OCI-LY7 (cell line): ENCODE data around the gene MPPED2. TPM values are rescaled to one million over a fixed set of nuclear protein-coding genes. Genes with fewer than 3 reads are reported as not detected.

ENCODE experiments used
- BruUV-seq: library from RNA; stranded (reverse); fragments of 400-500 nt; replicated peaks from 2 replicates; lab custom pipeline; 2021; lab: Mats Ljungman, UMichigan
- CTCF ChIA-PET: fragments of 300-600 bp; sonication (Branson Sonifier 250); formaldehyde crosslinking; loops from one replicate; lab custom pipeline; 2022; ENCODE audit warnings: antibody characterized with exemption; ENCODE audit not compliant: unreplicated experiment; lab: Charles Lee
- POLR2A ChIA-PET: fragments of 300-600 bp; sonication (Branson Sonifier 250); formaldehyde crosslinking; loops from one replicate; lab custom pipeline; 2022; ENCODE audit warnings: antibody characterized with exemption; lab: Charles Lee
- DNase-seq: peaks from one replicate; pipeline ENCODE4 v3.0.0-alpha.2; 2015; ENCODE audit warnings: low spot score
- H2AFZ ChIP-seq: fragments of 200-600 bp; sonication (generic), shearing (Covaris generic); 2 replicates; pipeline ENCODE4 v1.6.1; 2014; ENCODE audit warnings: mild to moderate bottlenecking, antibody characterized with exemption, low read length, moderate library complexity
- H3K27ac ChIP-seq: fragments of 200-600 bp; sonication (generic); 2 replicates; pipeline ENCODE4 v1.5.1; 2014; ENCODE audit warnings: mixed run types, low read depth, mild to moderate bottlenecking, moderate library complexity, low read length, inconsistent platforms; ENCODE audit not compliant: poor library complexity, severe bottlenecking
- H3K36me3 ChIP-seq: fragments of 200-600 bp; sonication (generic); 2 replicates; pipeline ENCODE4 v1.6.1; 2014; ENCODE audit warnings: mild to moderate bottlenecking, antibody characterized with exemption, low read length, moderate library complexity, mixed read lengths; ENCODE audit not compliant: insufficient read depth
- H3K4me1 ChIP-seq: fragments of 200-600 bp; sonication (generic); 2 replicates; pipeline ENCODE4 v1.5.1; 2014; ENCODE audit warnings: mild to moderate bottlenecking, low read length; ENCODE audit not compliant: insufficient read depth, poor library complexity, severe bottlenecking
- H3K4me2 ChIP-seq: fragments of 200-600 bp; sonication (generic); 2 replicates; pipeline ENCODE4 v1.6.1; 2014; ENCODE audit warnings: mild to moderate bottlenecking, low read length
- H3K4me3 ChIP-seq: fragments of 200-600 bp; sonication (generic); 2 replicates; pipeline ENCODE4 v1.5.1; 2014; ENCODE audit warnings: mild to moderate bottlenecking, low read depth, low read length; ENCODE audit not compliant: poor library complexity, severe bottlenecking
- H3K79me2 ChIP-seq: fragments of 200-600 bp; sonication (generic); 2 replicates; pipeline ENCODE4 v1.6.1; 2016; ENCODE audit warnings: low read depth, mild to moderate bottlenecking, low read length, moderate library complexity, mixed read lengths; ENCODE audit not compliant: insufficient read depth
- H3K9me2 ChIP-seq: fragments of 200-600 bp; sonication (generic); 2 replicates; pipeline ENCODE4 v1.6.1; 2016; ENCODE audit warnings: mild to moderate bottlenecking, low read length, mixed read lengths; ENCODE audit not compliant: insufficient read depth
- H3K9me3 ChIP-seq: fragments of 200-600 bp; sonication (generic); 2 replicates; pipeline ENCODE4 v1.6.1; 2014; ENCODE audit warnings: mild to moderate bottlenecking, mixed run types, low read length, mixed read lengths
- H4K20me1 ChIP-seq: fragments of 200-600 bp; sonication (generic); 2 replicates; pipeline ENCODE4 v1.6.1; 2014; ENCODE audit warnings: mild to moderate bottlenecking, antibody characterized with exemption, low read length, moderate library complexity, mixed read lengths; ENCODE audit not compliant: insufficient read depth
- EZH2phosphoT487 ChIP-seq: fragments of 200-600 bp; sonication (generic); IDR thresholded peaks from 2 replicates; pipeline ENCODE4 v1.6.1; 2018; ENCODE audit warnings: low read depth, borderline replicate concordance, mild to moderate bottlenecking, mixed run types, antibody characterized with exemption, low read length, moderate library complexity, mixed read lengths
- intact Hi-C: fragments of 100-400 bp; cut with micrococcal nuclease; formaldehyde crosslinking; loops from one replicate; pipeline ENCODE4 v1.10.0; 2022; ENCODE audit not compliant: unreplicated experiment
- total RNA-seq, 2 experiments: library from RNA; depleted of rRNA in 1 of 2; stranded (reverse); fragments of >200 nt in 1 of 2; shearing (Covaris generic) in 1 of 2; gene quantifications; 2 replicates each; pipeline ENCODE4 v1.2.3, GENCODE V29; 2014 to 2022
- TF ChIP-seq, protein P1 (sequence below): fragments of 200-600 bp; sonication (generic); conservative IDR thresholded peaks from 2 replicates; pipeline ENCODE4 v1.5.1; 2014; ENCODE audit warnings: mild to moderate bottlenecking, antibody characterized with exemption, low read length, moderate library complexity, mixed read lengths

Gene MPPED2
- total RNA-seq, 2 experiments from 2014 or later = not detected

DNA sequence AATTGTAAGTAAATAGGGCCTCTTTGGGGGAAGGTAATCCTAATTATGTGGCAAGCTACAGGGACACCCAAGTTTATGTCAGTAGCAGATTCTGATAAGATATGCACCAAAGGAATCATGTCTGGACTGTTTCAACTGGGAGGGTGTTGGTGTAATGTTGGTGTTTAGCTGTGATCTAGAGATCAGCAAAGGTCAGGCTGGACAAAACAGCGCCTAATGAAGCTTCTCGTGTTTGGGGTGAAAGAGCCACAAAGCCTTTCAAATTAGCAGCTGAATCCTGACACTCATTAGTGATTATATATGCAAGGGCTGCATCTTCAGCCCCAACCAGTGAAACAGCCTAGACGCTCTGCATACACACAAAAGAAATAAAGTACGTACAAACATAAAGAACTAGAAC lies 106.3 kb downstream of the MPPED2 start:
- ChIA-PET CTCF (no interaction called here), POLR2A (interaction anchor here (0.7 kb wide), 1 partner anchor 184 kb away, joined by 3 read pairs; no protein-coding TSS in a partner anchor)
- H3K36me3 ChIP-seq = no peaks in the 10 kb centered on the region
- H3K9me2 ChIP-seq = no peaks in the 10 kb centered on the region
- no peak overlapping the region for H2AFZ ChIP-seq
- no TSS peak for BruUV-seq
- no peaks in the 10 kb centered on the region for H3K4me1 ChIP-seq
- intact Hi-C loops = no loop called here
- H3K4me3 ChIP-seq = no peak overlapping the region
- H3K4me2 ChIP-seq = no peak overlapping the region
- DNase-seq = no peak
- H3K9me3 ChIP-seq = no peaks in the 10 kb centered on the region
- no peaks in the 10 kb centered on the region for H4K20me1 ChIP-seq
- H3K79me2 ChIP-seq = no peaks in the 10 kb centered on the region
- TF ChIP-seq, protein P1, sequence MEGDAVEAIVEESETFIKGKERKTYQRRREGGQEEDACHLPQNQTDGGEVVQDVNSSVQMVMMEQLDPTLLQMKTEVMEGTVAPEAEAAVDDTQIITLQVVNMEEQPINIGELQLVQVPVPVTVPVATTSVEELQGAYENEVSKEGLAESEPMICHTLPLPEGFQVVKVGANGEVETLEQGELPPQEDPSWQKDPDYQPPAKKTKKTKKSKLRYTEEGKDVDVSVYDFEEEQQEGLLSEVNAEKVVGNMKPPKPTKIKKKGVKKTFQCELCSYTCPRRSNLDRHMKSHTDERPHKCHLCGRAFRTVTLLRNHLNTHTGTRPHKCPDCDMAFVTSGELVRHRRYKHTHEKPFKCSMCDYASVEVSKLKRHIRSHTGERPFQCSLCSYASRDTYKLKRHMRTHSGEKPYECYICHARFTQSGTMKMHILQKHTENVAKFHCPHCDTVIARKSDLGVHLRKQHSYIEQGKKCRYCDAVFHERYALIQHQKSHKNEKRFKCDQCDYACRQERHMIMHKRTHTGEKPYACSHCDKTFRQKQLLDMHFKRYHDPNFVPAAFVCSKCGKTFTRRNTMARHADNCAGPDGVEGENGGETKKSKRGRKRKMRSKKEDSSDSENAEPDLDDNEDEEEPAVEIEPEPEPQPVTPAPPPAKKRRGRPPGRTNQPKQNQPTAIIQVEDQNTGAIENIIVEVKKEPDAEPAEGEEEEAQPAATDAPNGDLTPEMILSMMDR = no peak
- no peak for TF ChIP-seq EZH2phosphoT487
- no peak overlapping the region for H3K27ac ChIP-seq

DNA sequence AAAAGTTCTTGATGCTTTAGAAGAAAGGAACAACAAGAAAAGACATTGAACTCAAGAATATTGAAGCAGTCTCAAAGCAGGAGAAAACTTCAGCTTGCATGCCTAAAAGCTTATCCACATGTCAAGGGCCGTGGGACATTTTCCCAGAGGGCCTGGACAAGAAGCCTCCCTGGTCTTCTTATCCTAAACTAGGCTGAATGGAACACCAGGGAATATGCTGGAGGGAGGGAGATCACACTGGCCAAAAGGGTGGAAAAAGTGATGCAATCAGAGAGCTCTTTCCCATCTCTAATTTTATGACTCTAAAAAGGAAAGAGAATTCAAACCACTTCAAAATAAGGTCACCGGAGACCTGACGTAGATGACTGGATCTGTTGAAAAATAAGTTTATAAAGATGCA lies 107.2 kb downstream of the MPPED2 start:
- Histone ChIP-seq H3K79me2 (no peaks in the 10 kb centered on the region), H4K20me1 (no peaks in the 10 kb centered on the region), H3K27ac (no peak overlapping the region), H2AFZ (no peak overlapping the region), H3K9me3 (no peaks in the 10 kb centered on the region), H3K36me3 (no peaks in the 10 kb centered on the region), H3K9me2 (no peaks in the 10 kb centered on the region), H3K4me3 (no peak overlapping the region), H3K4me2 (no peak overlapping the region), H3K4me1 (no peaks in the 10 kb centered on the region)
- POLR2A ChIA-PET = no interaction called here
- BruUV-seq = no TSS peak
- intact Hi-C loops = no loop called here
- CTCF ChIA-PET = no interaction called here
- no peak for TF ChIP-seq EZH2phosphoT487
- TF ChIP-seq, protein P1 = no peak
- no peak for DNase-seq

DNA sequence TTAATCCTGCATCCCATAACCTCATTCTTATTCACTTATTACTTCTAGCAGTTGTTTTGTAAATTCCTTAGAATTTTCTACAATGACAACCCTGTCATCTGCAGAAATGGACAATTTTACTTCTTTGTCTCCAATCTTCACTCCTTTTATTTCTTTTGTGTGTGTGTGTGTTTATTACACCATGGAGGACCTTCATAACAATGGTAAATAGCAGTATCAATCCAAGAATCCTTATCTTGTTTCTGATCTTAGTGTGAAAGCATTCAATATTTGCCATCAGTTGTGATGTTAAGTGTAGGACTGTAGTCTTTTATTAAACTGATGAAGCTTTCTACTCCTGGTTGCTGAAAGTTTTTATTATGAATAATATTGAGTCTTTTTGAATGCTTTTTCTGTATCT lies 109.1 kb downstream of the MPPED2 start:
- TF ChIP-seq, protein P1 = no peak
- no peak for TF ChIP-seq EZH2phosphoT487
- POLR2A ChIA-PET = no interaction called here
- Histone ChIP-seq H2AFZ (no peak overlapping the region), H3K9me3 (no peaks in the 10 kb centered on the region), H3K4me2 (no peak overlapping the region), H3K36me3 (no peaks in the 10 kb centered on the region), H3K79me2 (no peaks in the 10 kb centered on the region), H3K27ac (no peak overlapping the region), H3K4me3 (no peak overlapping the region), H3K9me2 (no peaks in the 10 kb centered on the region), H4K20me1 (no peaks in the 10 kb centered on the region), H3K4me1 (no peaks in the 10 kb centered on the region)
- no peak for DNase-seq
- intact Hi-C loops = no loop called here
- CTCF ChIA-PET = no interaction called here
- BruUV-seq = no TSS peak
